H1 (cell line): Measurements from ENCODE around the gene ABHD11.

Experiments
- ASH2L ChIP-seq: fragments of 200-600, 300-600 bp; sonication (generic); IDR thresholded peaks from one replicate; pipeline ENCODE4 v1.7.1; 2017; ENCODE audit warnings: low read length
- CHD1 ChIP-seq: IDR thresholded peaks from 2 replicates; pipeline ENCODE4 v1.6.1; 2012; ENCODE audit warnings: low read depth, low read length, improper control_type of control experiment
- EP300 ChIP-seq, 2 experiments: IDR thresholded peaks; 1 replicate in 1 of 2; 2 replicates in 1 of 2; pipeline ENCODE4 v1.6.1; 2011 to 2012; ENCODE audit warnings: low read depth in 2 of 2, low read length in 2 of 2, mild to moderate bottlenecking in 2 of 2, borderline replicate concordance in 1 of 2, inconsistent platforms in 1 of 2, moderate library complexity in 1 of 2
- EZH2 ChIP-seq: fragments of 200-600 bp; sonication (generic); IDR thresholded peaks from 2 replicates; pipeline ENCODE4 v1.7.1; 2012; ENCODE audit warnings: low read depth, mild to moderate bottlenecking, moderate library complexity, low read length, inconsistent platforms; ENCODE audit not compliant: severe bottlenecking
- GABPA ChIP-seq: IDR thresholded peaks from 2 replicates; pipeline ENCODE4 v1.6.1; 2011; ENCODE audit warnings: mild to moderate bottlenecking, low read length, moderate library complexity, borderline replicate concordance; ENCODE audit not compliant: insufficient read depth
- MAX ChIP-seq: IDR thresholded peaks from 2 replicates; pipeline ENCODE4 v1.6.1; 2012; ENCODE audit warnings: inconsistent platforms
- POLR2A ChIP-seq, 2 experiments: IDR thresholded peaks; 1 replicate in 1 of 2; 2 replicates in 1 of 2; pipeline ENCODE4 v1.6.1; 2011; ENCODE audit warnings: low read depth in 2 of 2, low read length in 2 of 2, mild to moderate bottlenecking in 2 of 2; ENCODE audit errors: control extremely low read depth in 1 of 2
- POLR2AphosphoS5 ChIP-seq: IDR thresholded peaks from 2 replicates; pipeline ENCODE4 v1.6.1; 2011; ENCODE audit warnings: low read depth, low read length
- RAD21 ChIP-seq, 2 experiments: IDR thresholded peaks in 1 of 2; conservative IDR thresholded peaks in 1 of 2; 2 replicates each; pipeline ENCODE4 v1.6.1; 2011; ENCODE audit warnings: low read depth in 2 of 2, low read length in 2 of 2, improper control_type of control experiment in 1 of 2, inconsistent platforms in 1 of 2, mild to moderate bottlenecking in 1 of 2, moderate library complexity in 1 of 2
- RFX5 ChIP-seq: IDR thresholded peaks from 2 replicates; pipeline ENCODE4 v1.6.1; 2011; ENCODE audit warnings: low read depth, low read length, improper control_type of control experiment, borderline replicate concordance
- SIN3A ChIP-seq, 2 experiments: IDR thresholded peaks in 1 of 2; conservative IDR thresholded peaks in 1 of 2; 2 replicates each; pipeline ENCODE4 v1.6.1; 2011 to 2012; ENCODE audit warnings: low read length in 2 of 2, improper control_type of control experiment in 1 of 2, low read depth in 1 of 2, mild to moderate bottlenecking in 1 of 2
- TCF12 ChIP-seq: IDR thresholded peaks from 2 replicates; pipeline ENCODE4 v1.6.1; 2011; ENCODE audit warnings: low read depth, mild to moderate bottlenecking, low read length
- TF ChIP-seq, protein P1 (sequence below), 3 experiments: IDR thresholded peaks; 1 replicate in 2 of 3; 2 replicates in 1 of 3; pipeline versions ENCODE4 v1.5.1 to v1.6.1; 2011; ENCODE audit warnings: low read length in 3 of 3, mild to moderate bottlenecking in 3 of 3, inconsistent platforms in 2 of 3, low read depth in 1 of 3, moderate library complexity in 1 of 3; ENCODE audit not compliant: insufficient read depth in 1 of 3; ENCODE audit errors: control extremely low read depth in 1 of 3

DNA sequence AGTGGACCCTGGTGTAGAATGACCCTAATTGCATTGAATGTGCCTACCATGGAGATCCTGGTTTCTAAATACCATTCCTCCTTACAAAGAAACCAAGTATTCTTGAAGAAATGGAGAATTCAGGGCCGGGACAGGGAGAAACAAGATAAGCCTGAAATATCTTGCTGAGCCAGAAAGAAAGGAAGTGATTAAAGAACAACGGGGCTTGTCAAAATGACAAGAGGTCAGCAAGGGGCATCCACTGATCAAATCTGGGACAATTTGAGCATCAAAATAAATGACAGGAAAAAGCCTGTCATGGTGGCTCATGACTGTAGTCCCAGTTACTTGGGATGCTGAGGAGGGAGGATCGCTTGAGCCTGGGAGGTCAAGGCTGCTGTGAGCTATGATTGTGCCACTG is 8.1 kb downstream of the ABHD11 start:
- TF ChIP-seq, protein P1, sequence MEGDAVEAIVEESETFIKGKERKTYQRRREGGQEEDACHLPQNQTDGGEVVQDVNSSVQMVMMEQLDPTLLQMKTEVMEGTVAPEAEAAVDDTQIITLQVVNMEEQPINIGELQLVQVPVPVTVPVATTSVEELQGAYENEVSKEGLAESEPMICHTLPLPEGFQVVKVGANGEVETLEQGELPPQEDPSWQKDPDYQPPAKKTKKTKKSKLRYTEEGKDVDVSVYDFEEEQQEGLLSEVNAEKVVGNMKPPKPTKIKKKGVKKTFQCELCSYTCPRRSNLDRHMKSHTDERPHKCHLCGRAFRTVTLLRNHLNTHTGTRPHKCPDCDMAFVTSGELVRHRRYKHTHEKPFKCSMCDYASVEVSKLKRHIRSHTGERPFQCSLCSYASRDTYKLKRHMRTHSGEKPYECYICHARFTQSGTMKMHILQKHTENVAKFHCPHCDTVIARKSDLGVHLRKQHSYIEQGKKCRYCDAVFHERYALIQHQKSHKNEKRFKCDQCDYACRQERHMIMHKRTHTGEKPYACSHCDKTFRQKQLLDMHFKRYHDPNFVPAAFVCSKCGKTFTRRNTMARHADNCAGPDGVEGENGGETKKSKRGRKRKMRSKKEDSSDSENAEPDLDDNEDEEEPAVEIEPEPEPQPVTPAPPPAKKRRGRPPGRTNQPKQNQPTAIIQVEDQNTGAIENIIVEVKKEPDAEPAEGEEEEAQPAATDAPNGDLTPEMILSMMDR (IDR thresholded peaks at IDR 0.05; ENCODE audit: control extremely low read depth in 1 of 3, insufficient read depth in 1 of 3, low read depth in 1 of 3, low read length in 3 of 3): no peak
- TF ChIP-seq POLR2A (IDR thresholded peaks at IDR 0.05; ENCODE audit: control extremely low read depth in 1 of 2, low read depth in 2 of 2, low read length in 2 of 2) (no peak), RFX5 (no peak), POLR2AphosphoS5 (no peak), CHD1 (no peak), SIN3A (conservative IDR thresholded peaks at IDR 0.05 in 1 of 2, IDR thresholded peaks at IDR 0.05 in 1 of 2; ENCODE audit: low read depth in 1 of 2, low read length in 2 of 2) (no peak), GABPA (no peak), EZH2 (no peak), ASH2L (no peak), EP300 (IDR thresholded peaks at IDR 0.05; ENCODE audit: borderline replicate concordance in 1 of 2, low read depth in 2 of 2, low read length in 2 of 2) (no peak), MAX (no peak), TCF12 (no peak), RAD21 (IDR thresholded peaks at IDR 0.05 in 1 of 2, conservative IDR thresholded peaks at IDR 0.05 in 1 of 2; ENCODE audit: low read depth in 2 of 2, low read length in 2 of 2) (no peak)
